Endothelial cell of umbilical vein (primary cell): ENCODE measurements around the gene C14orf132. TPM values are rescaled to one million over a fixed set of nuclear protein-coding genes. Genes with fewer than 3 reads are reported as not detected.

Experiments used
- BruUV-seq: library from RNA; stranded (reverse); fragments of 400-500 nt; replicated peaks from 2 replicates; lab custom pipeline; 2021; lab: Mats Ljungman, UMichigan
- CTCF ChIA-PET: fragments of 300-600, 350-600 bp; sonication (Branson Sonifier 250); formaldehyde crosslinking; loops from one replicate; lab custom pipeline; 2021; ENCODE audit warnings: antibody characterized with exemption, inconsistent platforms; lab: Charles Lee
- POLR2A ChIA-PET: fragments of 300-600, 350-600 bp; sonication (Branson Sonifier 250); formaldehyde crosslinking; loops from one replicate; lab custom pipeline; 2021; ENCODE audit warnings: antibody characterized with exemption, inconsistent platforms; lab: Charles Lee
- DNase-seq: peaks from one replicate; pipeline ENCODE4 v3.0.0-alpha.2; 2011; ENCODE audit warnings: low read depth, low spot score
- FAIRE-seq: peaks from 2 replicates; lab custom pipeline; 2011; peaks lifted over from hg19 to GRCh38; lab: Jason Lieb, UNC
- H2AFZ ChIP-seq: 2 replicates; pipeline ENCODE4 v1.6.0; 2012; ENCODE audit warnings: low read depth, low read length, control low read depth, inconsistent platforms
- H3K27ac ChIP-seq: 2 replicates; pipeline ENCODE4 v1.5.1; 2011; ENCODE audit warnings: low read depth, mild to moderate bottlenecking, control low read depth, low read length, moderate library complexity; ENCODE audit not compliant: insufficient read depth
- H3K27me3 ChIP-seq, 2 experiments: 2 replicates each; pipeline versions ENCODE4 v1.6.0 to v1.6.1; 2011; ENCODE audit warnings: low read length in 2 of 2, mixed read lengths in 1 of 2; ENCODE audit not compliant: control insufficient read depth in 2 of 2, insufficient read depth in 2 of 2
- H3K36me3 ChIP-seq, 2 experiments: 2 replicates in 1 of 2; 3 replicates in 1 of 2; pipeline ENCODE4 v1.5.1; 2011; ENCODE audit warnings: low read length in 2 of 2, mild to moderate bottlenecking in 1 of 2, moderate library complexity in 1 of 2; ENCODE audit not compliant: control insufficient read depth in 2 of 2, insufficient read depth in 2 of 2; ENCODE audit errors: extremely low read depth in 1 of 2
- H3K4me1 ChIP-seq: 3 replicates; pipeline ENCODE4 v1.5.1; 2011; ENCODE audit warnings: mild to moderate bottlenecking, low read length; ENCODE audit not compliant: control insufficient read depth, insufficient read depth; ENCODE audit errors: extremely low read depth
- H3K4me2 ChIP-seq: 2 replicates; pipeline ENCODE4 v1.6.1; 2011; ENCODE audit warnings: low read length, control low read depth, mixed read lengths; ENCODE audit not compliant: insufficient read depth
- H3K4me3 ChIP-seq, 3 experiments: fragments of 200-600 bp in 1 of 3; sonication (generic), shearing (Covaris generic) in 1 of 3; replicated peaks in 1 of 3; 2 replicates each; pipeline ENCODE4 v1.5.1; 2011 to 2016; ENCODE audit warnings: control low read depth in 3 of 3, low read length in 3 of 3, mild to moderate bottlenecking in 2 of 3, inconsistent platforms in 1 of 3, low read depth in 1 of 3, moderate library complexity in 1 of 3; ENCODE audit not compliant: insufficient read depth in 1 of 3
- H3K79me2 ChIP-seq: 2 replicates; pipeline ENCODE4 v1.6.0; 2012; ENCODE audit warnings: low read length, inconsistent platforms; ENCODE audit not compliant: control insufficient read depth, insufficient read depth
- H3K9ac ChIP-seq: replicated peaks from 2 replicates; pipeline ENCODE3; 2011; ENCODE audit warnings: low read length, control low read depth; ENCODE audit not compliant: insufficient read depth; ENCODE audit errors: extremely low read depth
- H3K9me1 ChIP-seq: replicated peaks from 3 replicates; pipeline ENCODE4 v1.6.0; 2011; ENCODE audit warnings: mild to moderate bottlenecking, low read length; ENCODE audit not compliant: control insufficient read depth, insufficient read depth; ENCODE audit errors: extremely low read depth
- H3K9me3 ChIP-seq: replicated peaks from 2 replicates; pipeline ENCODE4 v1.5.1; 2012; ENCODE audit warnings: low read length, inconsistent platforms; ENCODE audit not compliant: control insufficient read depth, insufficient read depth
- H4K20me1 ChIP-seq: replicated peaks from 2 replicates; pipeline ENCODE3; 2011; ENCODE audit warnings: mild to moderate bottlenecking, low read length; ENCODE audit not compliant: control insufficient read depth, insufficient read depth; ENCODE audit errors: extremely low read depth
- CTCF ChIP-seq, 2 donors: IDR thresholded peaks; 1 replicate in 1 of 2; 2 replicates in 1 of 2; pipeline ENCODE4 v1.5.1; 2011; ENCODE audit warnings: low read length in 2 of 2, mild to moderate bottlenecking in 2 of 2, moderate library complexity in 2 of 2, control low read depth in 1 of 2, inconsistent platforms in 1 of 2, low read depth in 1 of 2; ENCODE audit not compliant: insufficient read depth in 1 of 2; ENCODE audit errors: extremely low read depth in 1 of 2
- EZH2 ChIP-seq: IDR thresholded peaks from 2 replicates; pipeline ENCODE4 v1.6.1; 2012; ENCODE audit warnings: borderline replicate concordance, low read depth, mild to moderate bottlenecking, moderate library complexity, low read length, inconsistent platforms; ENCODE audit not compliant: severe bottlenecking
- FOS ChIP-seq: IDR thresholded peaks from 2 replicates; pipeline ENCODE4 v1.6.1; 2011; ENCODE audit warnings: mild to moderate bottlenecking, low read length, moderate library complexity, borderline replicate concordance; ENCODE audit not compliant: insufficient read depth
- GATA2 ChIP-seq: IDR thresholded peaks from 2 replicates; pipeline ENCODE4 v1.7.0; 2011; ENCODE audit warnings: low read depth, mild to moderate bottlenecking, moderate library complexity, mixed read lengths, low read length; ENCODE audit not compliant: insufficient read length, insufficient read depth
- JUN ChIP-seq: IDR thresholded peaks from 2 replicates; pipeline ENCODE4 v1.6.1; 2011; ENCODE audit warnings: borderline replicate concordance, low read depth; ENCODE audit not compliant: insufficient read length, insufficient read depth
- MAX ChIP-seq: IDR thresholded peaks from 2 replicates; pipeline ENCODE4 v1.6.1; 2011; ENCODE audit not compliant: insufficient read depth, insufficient read length
- MYC ChIP-seq: IDR thresholded peaks from one replicate; pipeline ENCODE4 v1.6.1; 2011; ENCODE audit warnings: mild to moderate bottlenecking, low read depth, low read length
- POLR2A ChIP-seq: IDR thresholded peaks from 2 replicates; pipeline ENCODE4 v1.6.1; 2012; ENCODE audit warnings: low read depth, mild to moderate bottlenecking, control low read depth, low read length
- POLR2AphosphoS5 ChIP-seq: IDR thresholded peaks from 2 replicates; pipeline ENCODE4 v1.6.1; 2012; ENCODE audit warnings: low read depth, mild to moderate bottlenecking, control low read depth, low read length, moderate library complexity; ENCODE audit not compliant: insufficient read depth
- dilution Hi-C: fragments of 300-500 bp; cut with MboI; formaldehyde crosslinking; loops from one replicate; pipeline ENCODE4 v1.15.0; 2019; ENCODE audit warnings: low sequenced_read_pairs; ENCODE audit not compliant: extremely low pct_ligation_motif_present
- intact Hi-C: fragments of 100-400 bp; cut with micrococcal nuclease; formaldehyde crosslinking; loops from one replicate; pipeline ENCODE4 v1.10.0; 2022
- polyA plus RNA-seq, 4 experiments: library from polyadenylated mRNA; depleted of rRNA in 3 of 4; stranded (reverse) in 3 of 4; unstranded in 1 of 4; fragments of >200 nt; gene quantifications; 2 replicates each; pipeline versions ENCODE4 v1.2.1 to v1.2.3, GENCODE V29; 2011 to 2012; ENCODE audit warnings: missing spikeins in 1 of 4
- total RNA-seq: library from RNA; stranded (reverse); gene quantifications from 2 replicates; pipeline ENCODE4 v1.2.3, GENCODE V29; 2021

Gene C14orf132
- total and polyA plus RNA-seq, 2 donors (not counting 3 experiments of a cell fraction or from before 2014, with no cell fraction given), result 3.2 to 7.6 TPM

- Histone ChIP-seq H3K36me3 (no peaks in the 10 kb centered on the region), H3K4me1 (no peaks in the 10 kb centered on the region), H3K9me1 (no peaks in the 10 kb centered on the region), H3K79me2 (no peaks in the 10 kb centered on the region), H3K27me3 (no peaks in the 10 kb centered on the region), H3K4me2 (no peak overlapping the region), H3K4me3 (no peak overlapping the region), H3K27ac (no peak overlapping the region), H4K20me1 (no peaks in the 10 kb centered on the region), H2AFZ (no peak overlapping the region), H3K9me3 (no peaks in the 10 kb centered on the region), H3K9ac (no peak overlapping the region)
- no peak for DNase-seq
- intact Hi-C loops (no loop called here), dilution Hi-C loops (no loop called here)
- FAIRE-seq, result no peak
- BruUV-seq, result no TSS peak
- TF ChIP-seq CTCF (IDR thresholded peaks at IDR 0.05; ENCODE audit: extremely low read depth in 1 of 2, insufficient read depth in 1 of 2, low read depth in 1 of 2, low read length in 2 of 2) (no peak), GATA2 (no peak), JUN (no peak), POLR2AphosphoS5 (no peak), POLR2A (no peak), EZH2 (no peak), MYC (no peak), FOS (no peak), MAX (no peak)
- ChIA-PET CTCF (no interaction called here), POLR2A (no interaction called here)
Measured at GRCh38 chr14:96065661-96066459, 26.7 kb downstream of the C14orf132 start.
